Upper lobe of left lung (tissue), 4 donors: Measurements from ENCODE around the gene PLD5.

Source experiments
- CTCF ChIP-seq, 6 experiments: fragments of 450-650 bp in 4 of 6; fragments of 200-600 bp in 2 of 6; sonication (generic) in 2 of 6; IDR thresholded peaks; one replicate each; pipeline ENCODE4 v1.5.1; 2016 to 2019; ENCODE audit warnings: antibody characterized with exemption in 6 of 6
- POLR2A ChIP-seq, 4 donors: fragments of 450-650 bp; IDR thresholded peaks; one replicate each; pipeline ENCODE4 v1.5.1; 2016 to 2017; ENCODE audit warnings: antibody characterized with exemption in 4 of 4, mild to moderate bottlenecking in 2 of 4

GRCh38 chr1:242239398-242239797, 285.1 kb downstream of the PLD5 start:
- no peak for TF ChIP-seq POLR2A (IDR thresholded peaks at IDR 0.05)
- no peak for TF ChIP-seq CTCF (IDR thresholded peaks at IDR 0.05)
